ENCODE data around the gene HPCAL1.

GRCh38 chr2:10410001-10410822, 107.5 kb downstream of the HPCAL1 start:
- no peak for TF ChIP-seq CTCF (IDR thresholded peaks at IDR 0.05)
- no peak for TF ChIP-seq POLR2A (IDR thresholded peaks at IDR 0.05)
